Retina (tissue), 1 donor: Measurements from ENCODE around the gene MARK3.
"Not testable (repeated sequence)": the region's sequence is repeated elsewhere in the genome, so short reads cannot be mapped to it uniquely, and the experiment has no call there.

Source experiments
- DNase-seq: peaks from one replicate; pipeline ENCODE4 v3.0.0-alpha.2; 2016

The MARK3 gene

DNA sequence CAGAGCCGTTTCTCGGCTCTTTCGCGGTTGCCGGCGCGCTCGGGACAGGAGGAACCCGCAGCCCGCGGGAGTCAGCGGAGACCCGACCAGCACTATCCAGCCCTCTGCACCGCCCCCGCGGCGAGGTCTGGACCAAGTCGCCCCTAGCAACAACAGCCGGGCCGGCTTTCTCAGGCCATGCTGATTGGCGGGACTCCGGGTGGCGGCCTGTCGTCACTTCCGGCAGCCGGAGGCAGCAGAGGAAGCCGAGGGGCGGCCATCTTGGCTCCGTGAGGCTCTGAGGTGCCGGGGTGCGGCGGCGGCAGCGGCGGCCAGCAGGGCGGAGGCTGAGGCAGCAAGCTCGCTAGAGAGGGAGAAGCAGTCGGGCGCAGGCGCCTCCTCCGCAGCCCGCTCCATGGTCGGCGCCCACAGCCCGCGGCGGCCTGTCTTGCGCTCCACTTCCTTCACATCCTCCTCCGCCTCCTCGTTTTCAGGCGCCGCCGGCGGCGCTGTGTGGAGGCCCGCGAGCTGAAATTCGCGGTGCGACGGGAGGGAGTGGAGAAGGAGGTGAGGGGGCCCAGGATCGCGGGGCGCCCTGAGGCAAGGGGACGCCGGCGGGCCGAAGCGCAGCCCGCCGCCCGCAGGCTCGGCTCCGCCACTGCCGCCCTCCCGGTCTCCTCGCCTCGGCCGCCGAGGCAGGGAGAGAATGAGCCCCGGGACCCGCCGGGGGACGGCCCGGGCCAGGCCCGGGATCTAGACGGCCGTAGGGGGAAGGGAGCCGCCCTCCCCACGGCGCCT, at the start of gene MARK3:
Gene MARK3, plus strand, starts transcription at position 264 of the 777 bp plus-strand sequence. CDS start 615 bp downstream, outside the sequence.
- DNase-seq: peak; percentile 97

DNA sequence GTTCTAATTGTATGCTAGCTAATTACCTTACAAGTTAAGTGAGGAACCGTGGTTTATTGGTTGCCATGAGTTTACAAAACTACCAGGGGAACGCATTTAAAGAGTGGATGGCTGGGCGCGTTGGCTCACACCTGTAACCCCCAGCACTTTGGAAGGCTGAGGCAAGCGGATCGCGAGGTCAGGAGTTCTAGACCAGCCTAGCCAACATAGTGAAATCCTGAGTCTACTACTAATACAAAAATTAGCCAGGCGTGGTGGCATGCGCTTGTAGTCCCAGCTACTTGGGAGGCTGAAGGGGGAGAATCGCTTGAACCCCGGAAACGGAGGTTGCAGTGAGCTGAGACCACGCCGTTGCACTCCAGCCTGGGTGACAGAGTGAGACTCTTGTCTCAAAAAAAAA, 49.0 kb upstream of the MARK3 start:
- no peak for DNase-seq

DNA sequence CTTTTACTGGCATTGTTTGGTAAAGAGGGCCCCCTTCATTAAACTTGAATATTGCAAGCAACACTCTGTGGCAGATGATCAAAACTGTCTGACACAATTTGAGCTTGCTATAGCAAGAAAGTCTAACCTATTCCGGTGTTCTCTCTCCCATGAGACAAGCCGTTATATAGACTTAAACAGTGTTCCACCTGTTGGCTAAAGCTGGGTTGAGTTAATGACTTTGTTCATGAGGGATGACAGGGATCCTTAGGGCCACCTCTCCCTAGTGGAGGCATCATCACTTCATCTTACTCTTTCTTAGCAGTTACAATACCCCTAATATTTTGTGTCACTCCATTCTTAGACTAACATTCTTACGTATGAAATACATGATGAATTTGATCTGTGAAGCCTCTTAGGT, 47.4 kb upstream of the MARK3 start:
- no peak for DNase-seq

DNA sequence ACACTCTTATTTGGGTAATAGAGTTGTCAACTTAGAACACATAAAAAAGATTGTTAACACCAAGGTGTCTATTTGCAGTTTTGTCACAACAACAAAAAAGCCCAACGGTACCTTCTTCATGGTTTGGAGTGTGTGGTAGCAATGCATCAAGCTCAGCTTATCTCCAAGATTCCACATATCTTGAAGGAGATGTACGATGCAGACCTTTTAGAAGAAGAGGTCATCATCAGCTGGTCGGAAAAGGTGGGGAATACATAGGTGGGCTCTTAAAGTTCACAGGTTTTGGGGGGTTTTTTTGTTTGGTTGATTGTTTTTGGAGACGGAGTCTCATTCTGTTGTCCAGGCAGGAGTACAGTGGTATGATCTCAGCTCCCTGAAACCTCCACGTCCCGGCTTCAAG, 45.7 kb upstream of the MARK3 start:
- DNase-seq: no peak

DNA sequence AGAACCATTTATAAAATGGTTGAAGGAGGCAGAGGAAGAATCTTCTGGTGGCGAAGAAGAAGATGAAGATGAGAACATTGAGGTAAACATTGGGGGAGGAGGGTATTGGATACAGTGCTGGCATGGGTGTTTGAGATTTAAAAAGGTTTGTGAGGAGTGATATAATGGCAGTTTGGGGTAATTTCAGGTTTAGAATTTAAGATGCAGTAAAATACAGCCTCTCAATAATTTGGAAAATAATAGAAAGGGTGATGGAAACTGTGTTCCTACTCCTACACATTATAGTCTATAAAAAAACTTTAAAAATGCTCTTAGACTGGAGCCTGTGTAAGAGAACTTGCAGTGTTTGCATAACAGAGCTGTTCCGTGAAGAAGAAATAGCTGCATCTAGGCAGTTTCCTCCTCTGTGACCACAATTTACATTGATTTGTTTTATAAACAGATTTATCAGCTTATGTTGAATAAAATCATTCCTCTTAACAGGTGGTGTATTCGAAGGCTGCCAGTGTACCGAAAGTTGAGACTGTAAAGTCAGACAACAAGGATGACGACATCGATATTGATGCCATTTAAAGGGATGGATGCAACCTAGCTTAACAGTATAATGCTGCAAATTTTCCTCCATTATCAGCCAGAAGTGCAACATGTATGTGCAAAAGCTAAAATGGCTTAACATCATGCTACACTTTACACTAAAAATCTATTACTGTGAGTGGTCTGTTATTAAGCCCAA, 44.6 kb upstream of the MARK3 start:
- DNase-seq: no peak

DNA sequence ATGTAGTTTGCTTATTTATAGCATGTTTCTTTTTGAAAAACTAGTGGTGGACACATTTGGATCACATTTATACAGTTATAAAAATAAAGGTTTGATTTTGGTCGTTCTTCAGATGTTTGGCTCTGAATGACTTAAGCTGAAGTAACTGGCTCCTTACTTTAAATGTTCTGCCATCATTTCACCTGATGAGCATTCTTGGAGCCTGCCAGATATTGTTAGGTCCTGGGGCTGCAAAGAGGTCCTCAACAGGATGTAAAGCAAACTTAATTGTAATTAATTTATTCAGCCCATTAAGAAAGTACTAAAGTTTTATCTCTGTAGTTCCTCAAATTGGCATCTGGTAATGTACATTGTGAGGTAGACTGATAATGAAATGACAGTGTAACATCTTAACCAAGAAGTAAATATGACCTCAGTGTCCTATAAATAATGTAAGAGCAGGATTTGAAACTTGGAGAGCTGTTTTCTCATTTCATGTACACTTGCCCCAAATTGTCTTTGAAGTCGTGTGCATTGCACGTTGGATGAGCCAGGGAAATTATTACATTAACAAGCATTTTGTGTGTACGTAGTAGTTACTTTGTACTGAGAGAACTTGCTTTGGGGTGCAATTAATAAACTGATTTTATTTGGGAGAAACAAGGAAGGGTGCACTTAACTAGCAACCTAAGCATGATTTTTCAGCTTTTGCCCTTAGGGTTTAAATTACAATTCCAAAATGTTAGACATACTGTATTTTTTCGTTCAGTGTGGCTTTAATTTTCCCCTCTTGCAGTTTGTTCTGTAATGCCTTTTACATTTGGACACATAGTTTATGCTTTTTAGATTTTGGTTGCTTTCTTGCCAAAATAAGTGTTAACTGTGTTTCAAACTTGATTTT, 43.7 kb upstream of the MARK3 start:
- no peak for DNase-seq

DNA sequence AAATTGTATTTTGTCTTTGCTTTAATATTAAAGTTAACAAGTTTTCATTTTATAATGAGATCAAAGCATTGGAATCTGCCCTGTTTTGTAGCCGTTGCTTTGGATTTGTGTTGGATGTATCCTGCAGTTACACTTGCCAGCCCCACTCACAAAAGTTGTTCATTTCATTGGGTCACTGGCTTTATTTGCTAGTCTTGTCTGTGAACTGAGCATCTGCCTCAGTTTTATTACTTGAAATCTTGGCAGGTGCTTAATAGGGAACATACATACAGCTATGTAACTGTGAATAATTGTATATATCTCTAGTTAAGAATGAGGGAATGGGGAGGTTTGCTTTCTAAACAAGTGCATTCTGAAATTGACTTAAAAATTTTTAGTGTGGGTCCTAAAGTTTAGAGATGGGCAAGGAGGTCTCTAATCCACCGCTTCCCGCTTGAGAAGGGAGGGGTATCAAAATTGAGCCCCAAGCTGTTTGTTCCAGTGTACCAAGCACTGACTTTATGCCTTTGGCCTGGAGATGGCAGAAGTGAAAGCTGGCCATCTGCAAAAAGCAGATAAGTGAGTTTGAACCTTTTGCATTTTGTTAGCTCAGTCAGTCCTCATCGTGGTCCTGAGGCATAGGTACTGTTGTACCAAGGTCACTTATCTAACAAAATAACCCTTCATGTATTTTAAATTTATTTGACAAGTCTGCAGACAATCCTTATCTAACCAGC, 41.9 kb upstream of the MARK3 start:
- DNase-seq: no peak

DNA sequence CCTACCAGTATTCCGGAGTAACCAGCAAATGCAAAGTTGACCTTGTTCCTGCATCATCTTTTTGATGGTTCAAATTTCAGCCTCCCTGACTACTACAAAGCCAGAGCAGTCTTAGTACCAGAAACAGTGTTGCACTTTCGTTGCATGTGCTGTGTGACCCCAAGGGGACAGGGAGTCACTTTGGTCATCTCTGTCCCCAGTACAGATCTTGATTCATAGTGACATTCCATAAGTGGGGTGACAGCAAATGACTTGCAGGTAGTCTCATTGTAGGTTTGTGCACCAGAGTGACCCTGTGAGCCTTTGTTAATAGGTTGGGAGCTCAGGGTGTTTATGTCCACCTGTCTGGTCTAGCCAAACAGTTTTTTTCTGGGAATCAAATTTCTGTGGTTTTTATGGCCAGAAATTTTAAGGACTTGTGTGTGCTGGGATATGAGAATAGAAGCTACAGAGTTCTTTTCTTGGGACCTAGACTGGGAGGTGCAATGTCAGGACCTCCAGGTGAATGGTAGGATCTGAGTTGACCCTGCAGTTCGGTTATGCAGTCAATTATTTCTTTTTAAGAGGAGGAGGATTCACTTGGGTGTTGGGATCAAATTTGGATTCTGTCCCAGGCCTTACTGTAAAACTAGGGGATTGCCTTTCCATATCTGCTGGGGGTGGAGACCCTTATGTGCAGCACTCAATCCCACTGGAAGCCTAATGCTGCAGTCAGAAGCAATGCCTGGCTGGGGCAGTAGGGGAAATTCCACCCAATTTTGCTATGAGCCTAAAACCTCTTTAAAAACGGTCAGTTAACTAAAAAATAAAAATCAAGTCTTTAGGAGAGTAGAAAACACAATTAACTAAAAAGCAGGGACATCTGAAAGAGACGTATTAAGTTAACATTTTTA, 41.1 kb upstream of the MARK3 start:
- no peak for DNase-seq

DNA sequence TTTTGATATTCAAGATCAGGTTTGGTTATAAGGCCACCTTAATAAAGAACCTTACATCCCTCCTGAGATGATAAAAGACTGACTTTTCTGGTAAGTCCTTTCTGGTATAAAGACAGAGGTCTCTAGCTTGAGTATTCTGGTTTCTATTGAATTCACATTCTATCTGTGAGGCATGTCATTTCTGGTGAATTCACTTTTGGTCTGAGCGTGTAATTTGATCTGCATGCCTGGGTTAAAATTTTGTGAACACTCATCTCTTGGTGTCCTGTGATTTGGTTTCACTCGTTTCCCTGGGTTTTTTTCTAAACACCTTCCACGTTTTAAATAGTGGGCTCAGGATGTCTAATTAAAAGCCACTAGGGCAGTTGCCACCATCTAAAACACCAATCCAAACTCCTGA, 38.9 kb upstream of the MARK3 start:
- no peak for DNase-seq

DNA sequence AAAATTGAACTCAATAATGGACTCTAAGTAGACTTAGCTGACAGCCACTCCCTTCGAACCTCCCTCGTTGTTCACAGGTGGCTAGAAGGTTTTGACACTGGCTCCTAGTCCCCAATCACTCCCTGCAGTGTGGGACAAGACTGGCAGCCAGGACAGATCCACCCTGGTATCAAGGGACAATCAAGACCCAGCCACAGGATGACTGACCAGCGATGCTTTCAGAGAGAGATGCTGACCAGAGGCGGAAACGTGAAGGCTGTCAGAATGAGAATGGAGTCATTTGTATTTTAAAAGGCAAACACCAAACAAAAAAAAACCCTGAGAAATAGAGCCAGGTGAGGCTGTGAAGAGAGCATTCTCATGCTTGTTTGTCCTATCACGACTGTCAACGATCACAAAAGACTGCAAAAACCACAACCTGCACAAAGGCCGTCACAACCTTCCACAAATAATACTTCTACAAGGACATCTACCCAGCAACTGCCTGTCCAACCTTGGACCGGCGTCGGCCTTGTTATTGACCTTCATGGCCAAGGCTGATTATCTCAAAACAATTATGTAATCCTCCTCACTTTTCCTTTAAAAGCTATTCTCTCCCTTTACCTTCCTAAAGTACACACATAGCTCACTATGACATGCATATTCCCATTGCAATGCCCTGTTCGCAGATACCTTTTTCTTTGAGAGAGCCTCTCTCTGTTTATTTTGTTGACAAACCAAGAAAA, 38.0 kb upstream of the MARK3 start:
- no peak for DNase-seq

DNA sequence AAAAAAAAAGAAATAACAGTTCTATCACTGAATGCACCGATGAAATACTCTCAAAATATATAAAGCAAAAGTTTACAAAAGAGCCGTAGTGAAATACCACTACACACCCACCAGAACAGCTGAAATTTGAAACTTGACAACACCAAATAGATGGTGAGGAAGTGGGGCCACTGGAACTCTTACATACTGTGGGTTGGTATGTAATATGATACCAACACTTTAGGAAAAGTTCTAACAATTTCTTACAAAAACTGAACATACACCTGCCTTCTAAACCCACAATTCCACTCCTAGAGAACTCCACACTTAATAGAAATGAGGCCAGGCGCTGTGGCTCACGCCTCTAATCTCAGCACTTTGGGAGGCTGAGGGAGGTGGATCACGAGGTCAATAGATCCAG, 37.1 kb upstream of the MARK3 start:
- DNase-seq: no peak

DNA sequence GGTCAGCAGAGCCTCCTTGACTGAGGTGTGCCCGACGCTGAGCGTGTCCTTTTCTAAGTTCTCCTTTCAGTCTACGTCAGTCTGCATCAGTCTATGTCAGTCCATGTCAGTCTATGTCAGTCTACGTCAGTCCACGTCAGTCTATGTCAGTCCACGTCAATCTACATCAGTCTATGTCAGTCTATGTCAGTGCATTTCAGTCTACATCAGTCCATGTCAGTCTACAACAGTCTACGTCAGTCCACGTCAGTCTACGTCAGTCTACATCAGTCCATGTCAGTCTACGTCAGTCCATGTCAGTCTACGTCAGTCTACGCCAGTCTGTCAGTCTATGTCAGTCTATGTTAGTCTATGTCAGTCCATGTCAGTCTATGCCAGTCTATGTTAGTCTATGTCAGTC, 35.2 kb upstream of the MARK3 start:
- no peak for DNase-seq

DNA sequence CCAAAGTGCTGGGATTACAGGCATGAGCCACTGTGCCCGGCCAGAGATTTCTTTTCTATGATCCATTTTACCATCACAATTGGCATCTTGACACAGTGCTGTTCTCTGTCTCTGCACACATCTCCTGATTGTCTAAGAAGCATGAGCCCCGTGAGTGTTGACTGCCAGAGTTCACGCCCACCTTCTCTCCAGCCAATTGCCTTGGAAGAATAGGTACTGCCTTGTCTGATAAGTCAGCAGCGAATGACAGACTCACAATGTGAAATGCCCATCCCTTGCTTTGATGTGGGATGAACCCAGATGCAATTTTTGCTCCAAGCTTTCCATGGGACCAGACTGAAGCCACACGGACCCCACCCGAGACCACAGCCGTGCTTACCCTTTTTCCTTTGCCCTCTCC, 31.9 kb upstream of the MARK3 start:
- no peak for DNase-seq

DNA sequence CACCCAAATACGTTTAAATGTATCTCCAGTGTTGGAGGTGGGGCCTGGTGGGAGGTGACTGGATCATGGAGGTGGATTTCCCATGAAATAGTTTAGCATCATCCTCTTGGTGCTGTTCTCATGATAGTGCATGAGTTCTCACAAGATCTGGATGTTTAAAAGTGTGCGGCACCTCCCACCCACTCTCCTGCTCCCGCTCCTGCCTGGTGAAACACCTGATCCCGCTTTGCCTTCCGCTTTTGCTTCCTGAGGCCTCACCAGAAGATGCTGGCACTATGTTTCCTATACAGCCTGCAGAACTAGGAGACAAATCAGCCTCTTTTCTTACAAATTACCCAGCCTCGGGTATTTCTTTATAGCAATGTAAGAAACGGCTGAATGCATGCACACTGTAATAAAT, 31.1 kb upstream of the MARK3 start:
- DNase-seq: no peak

DNA sequence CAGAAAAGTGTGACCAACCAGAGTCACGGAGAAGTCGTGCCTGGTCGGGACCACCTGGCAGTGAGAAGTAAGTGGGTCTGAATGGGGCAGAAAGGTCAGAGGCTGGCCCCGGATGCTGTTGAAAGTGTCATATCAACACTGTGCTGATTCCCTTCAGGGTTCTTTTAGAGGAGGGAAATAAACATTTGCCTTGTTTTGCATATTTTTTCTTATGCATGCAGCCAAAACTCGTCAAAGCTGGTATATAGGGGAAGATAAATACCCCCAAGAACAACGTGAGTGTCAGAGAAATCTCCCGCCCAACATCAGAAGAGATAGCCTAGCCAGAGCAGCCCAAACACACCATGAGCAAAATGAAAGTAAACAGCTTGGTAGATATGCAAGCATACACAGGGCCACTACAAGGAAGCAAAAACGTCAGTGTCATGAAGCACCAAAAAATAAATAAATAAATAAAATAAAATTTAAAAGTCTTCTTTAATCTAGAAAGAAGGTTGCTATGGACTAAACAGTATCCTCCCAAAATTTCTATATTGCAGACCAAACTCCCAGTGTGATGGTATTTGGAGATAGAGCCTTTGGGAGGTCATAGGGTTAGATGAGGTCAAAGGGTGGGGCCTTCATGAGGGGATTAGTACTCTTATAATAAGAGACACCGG, 29.1 kb upstream of the MARK3 start:
- no peak for DNase-seq

DNA sequence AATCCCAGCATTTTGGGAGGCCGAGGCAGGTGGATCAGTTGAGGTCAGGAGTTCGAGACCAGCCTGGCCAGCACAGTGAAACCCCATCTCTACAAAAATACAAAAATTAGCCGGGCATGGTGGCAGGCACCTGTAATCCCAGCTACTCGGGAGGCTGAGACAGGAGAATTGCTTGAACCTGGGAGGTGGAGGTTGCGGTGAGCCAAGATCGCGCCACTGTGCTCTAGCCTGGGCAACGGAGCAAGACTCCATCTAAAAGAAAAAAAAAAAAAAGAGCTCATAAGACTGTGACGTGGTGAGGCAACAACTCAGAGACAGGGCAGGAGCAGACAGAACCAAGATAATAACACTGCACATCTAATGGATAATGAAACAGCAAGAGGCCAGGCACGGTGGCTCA, 27.7 kb upstream of the MARK3 start:
- DNase-seq: not testable (repeated sequence)

DNA sequence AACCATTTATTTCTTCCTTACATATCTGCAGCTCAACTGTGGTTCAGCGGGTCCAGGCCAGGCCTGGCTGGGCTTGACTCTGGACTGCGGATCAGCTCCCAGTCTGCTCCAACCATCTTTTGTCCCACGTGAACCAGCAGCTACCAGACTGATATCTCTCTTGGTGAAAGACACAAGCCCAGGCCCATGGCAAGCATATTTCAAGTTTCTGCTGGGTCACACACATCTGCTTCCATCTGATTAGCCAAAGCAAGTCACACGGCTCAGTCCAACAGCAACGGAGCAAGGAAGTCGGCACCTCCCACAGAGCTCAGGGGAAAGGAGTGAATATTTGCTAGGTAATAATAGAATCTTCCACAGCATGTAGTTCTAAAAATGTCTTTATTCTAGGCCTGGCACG, 24.7 kb upstream of the MARK3 start:
- no peak for DNase-seq

DNA sequence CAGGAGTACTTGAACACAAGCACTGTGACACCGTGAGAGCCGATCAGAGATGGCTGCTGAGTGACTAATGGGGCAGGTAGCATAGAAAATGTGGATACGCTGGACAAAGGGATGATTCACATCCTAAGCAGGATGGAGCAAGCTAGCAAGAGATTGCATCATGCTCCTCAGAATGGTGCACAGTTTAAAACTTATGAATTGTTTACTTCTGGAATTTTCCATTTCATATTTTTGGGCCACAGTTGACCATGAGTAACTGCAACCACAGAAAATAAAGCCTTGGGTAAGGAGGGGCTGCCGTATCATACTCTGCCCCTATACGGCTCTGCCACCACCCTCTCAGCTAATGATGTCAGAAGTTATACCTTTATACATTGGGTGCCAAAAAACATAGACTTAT, 23.3 kb upstream of the MARK3 start:
- DNase-seq: no peak

DNA sequence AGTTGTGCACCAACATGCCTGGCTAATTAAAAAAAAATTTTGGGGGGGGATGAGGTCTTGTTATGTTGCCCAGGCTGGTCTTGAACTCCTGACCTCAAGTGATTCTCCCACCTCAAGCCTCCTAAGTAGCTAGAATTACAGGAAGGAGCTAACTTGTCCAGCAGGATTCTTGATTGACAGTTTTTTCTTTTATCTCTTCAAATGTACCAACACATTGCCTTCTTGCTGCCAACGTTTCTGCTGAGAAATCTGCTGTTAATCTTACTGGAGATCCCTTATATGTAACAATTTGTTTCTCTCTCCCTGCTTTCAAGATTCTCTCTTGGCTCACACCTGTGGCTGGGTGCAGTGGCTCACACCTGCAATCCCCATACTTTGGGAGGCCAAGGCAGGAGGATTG, 22.4 kb upstream of the MARK3 start:
- no peak for DNase-seq

DNA sequence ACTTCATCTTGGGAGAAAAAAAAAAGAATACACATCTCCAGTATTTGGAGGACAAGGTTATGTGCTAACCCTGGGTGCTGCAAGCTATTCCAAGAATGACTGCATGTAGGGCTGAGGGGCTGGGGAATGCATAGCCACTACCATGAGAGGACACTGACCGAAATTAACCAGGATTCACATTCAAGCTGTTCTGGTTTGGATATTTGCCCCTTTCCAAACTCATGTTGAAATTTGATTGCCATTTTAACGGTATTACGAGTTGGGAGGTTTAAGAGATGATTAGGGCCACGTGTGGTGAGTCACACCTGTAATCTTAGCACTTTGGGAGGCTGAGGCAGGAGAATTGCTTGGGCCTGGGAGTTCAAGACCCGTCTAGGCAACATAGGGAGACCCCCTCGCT, 18.5 kb upstream of the MARK3 start:
- DNase-seq: no peak

DNA sequence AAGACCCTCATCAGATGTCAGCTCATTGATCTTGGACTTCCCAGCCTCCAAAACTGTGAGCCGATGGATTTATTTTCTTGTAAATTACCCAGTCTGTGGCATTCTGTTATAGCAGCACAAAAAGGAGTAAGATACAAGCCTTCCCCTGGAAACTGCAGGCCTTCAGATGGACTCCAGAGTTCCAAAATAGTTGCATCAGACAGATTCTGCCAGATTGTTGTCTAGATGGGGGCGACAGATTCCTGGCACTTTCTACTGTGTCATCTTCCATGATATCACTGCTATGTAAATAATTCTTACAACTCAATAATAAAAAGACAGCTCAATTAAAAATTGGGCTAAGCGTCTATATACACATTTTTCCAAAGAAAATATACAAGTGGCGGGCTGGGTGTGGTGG, 17.2 kb upstream of the MARK3 start:
- no peak for DNase-seq
